AG04449 (cell line): ENCODE results near the gene CBX5.

Source experiments
- CTCF ChIA-PET: fragments of 350-600 bp; formaldehyde crosslinking; extraction: SDS; loops from one replicate; lab custom pipeline; 2021; ENCODE audit warnings: antibody characterized with exemption; lab: Yijun Ruan, JAX
- POLR2A ChIA-PET: fragments of 400-600, 350-600 bp; formaldehyde crosslinking; extraction: SDS; loops from one replicate; lab custom pipeline; 2020; ENCODE audit warnings: antibody characterized with exemption, inconsistent platforms; lab: Yijun Ruan, JAX
- DNase-seq: peaks from one replicate; pipeline ENCODE4 v3.0.0-alpha.2; 2010; ENCODE audit warnings: low read depth, low spot score
- H3K4me3 ChIP-seq: 2 replicates; pipeline ENCODE4 v1.5.1; 2011; ENCODE audit warnings: low read depth, mild to moderate bottlenecking, control low read depth, low read length
- TF ChIP-seq, protein P1 (sequence below): IDR thresholded peaks from one replicate; pipeline ENCODE4 v1.5.1; 2011; ENCODE audit warnings: mild to moderate bottlenecking, moderate library complexity, low read length, control low read depth, inconsistent platforms; ENCODE audit not compliant: insufficient read depth; ENCODE audit errors: missing control alignments

Gene CBX5

GRCh38 chr12:54201001-54201794 is 78.7 kb downstream of the CBX5 start:
- ChIA-PET CTCF (interaction anchor here (0.7 to 28.5 kb wide), 35 partner anchors 4 to 503 kb away, joined by 3 to 908 read pairs (median 4); partner anchors contain the start of genes HOXC10, HOXC4, HOXC5 and HOXC6), POLR2A (interaction anchor here (0.7 to 1.4 kb wide), 8 partner anchors 170 to 220 kb away, joined by 3 to 9 read pairs (median 4); partner anchors contain the start of genes HOXC10 and HOXC8)
- TF ChIP-seq, protein P1, sequence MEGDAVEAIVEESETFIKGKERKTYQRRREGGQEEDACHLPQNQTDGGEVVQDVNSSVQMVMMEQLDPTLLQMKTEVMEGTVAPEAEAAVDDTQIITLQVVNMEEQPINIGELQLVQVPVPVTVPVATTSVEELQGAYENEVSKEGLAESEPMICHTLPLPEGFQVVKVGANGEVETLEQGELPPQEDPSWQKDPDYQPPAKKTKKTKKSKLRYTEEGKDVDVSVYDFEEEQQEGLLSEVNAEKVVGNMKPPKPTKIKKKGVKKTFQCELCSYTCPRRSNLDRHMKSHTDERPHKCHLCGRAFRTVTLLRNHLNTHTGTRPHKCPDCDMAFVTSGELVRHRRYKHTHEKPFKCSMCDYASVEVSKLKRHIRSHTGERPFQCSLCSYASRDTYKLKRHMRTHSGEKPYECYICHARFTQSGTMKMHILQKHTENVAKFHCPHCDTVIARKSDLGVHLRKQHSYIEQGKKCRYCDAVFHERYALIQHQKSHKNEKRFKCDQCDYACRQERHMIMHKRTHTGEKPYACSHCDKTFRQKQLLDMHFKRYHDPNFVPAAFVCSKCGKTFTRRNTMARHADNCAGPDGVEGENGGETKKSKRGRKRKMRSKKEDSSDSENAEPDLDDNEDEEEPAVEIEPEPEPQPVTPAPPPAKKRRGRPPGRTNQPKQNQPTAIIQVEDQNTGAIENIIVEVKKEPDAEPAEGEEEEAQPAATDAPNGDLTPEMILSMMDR = peak; percentile 98
- DNase-seq = no peak
- H3K4me3 ChIP-seq = no peak overlapping the region

- POLR2A ChIA-PET = interaction anchor here (1.4 kb wide), 1 partner anchor 195 kb away, joined by 4 read pairs; no protein-coding TSS in a partner anchor
- CTCF ChIA-PET = interaction anchor here (0.9 to 28.5 kb wide), 21 partner anchors 5 to 498 kb away, joined by 3 to 908 read pairs (median 10); partner anchors contain the start of genes HOXC10, HOXC4, HOXC5 and HOXC6
- no peak for DNase-seq
- TF ChIP-seq, protein P1 = no peak
- no peak overlapping the region for H3K4me3 ChIP-seq
Observed at GRCh38 chr12:54200412-54200811, 79.5 kb downstream of the CBX5 start.

DNA sequence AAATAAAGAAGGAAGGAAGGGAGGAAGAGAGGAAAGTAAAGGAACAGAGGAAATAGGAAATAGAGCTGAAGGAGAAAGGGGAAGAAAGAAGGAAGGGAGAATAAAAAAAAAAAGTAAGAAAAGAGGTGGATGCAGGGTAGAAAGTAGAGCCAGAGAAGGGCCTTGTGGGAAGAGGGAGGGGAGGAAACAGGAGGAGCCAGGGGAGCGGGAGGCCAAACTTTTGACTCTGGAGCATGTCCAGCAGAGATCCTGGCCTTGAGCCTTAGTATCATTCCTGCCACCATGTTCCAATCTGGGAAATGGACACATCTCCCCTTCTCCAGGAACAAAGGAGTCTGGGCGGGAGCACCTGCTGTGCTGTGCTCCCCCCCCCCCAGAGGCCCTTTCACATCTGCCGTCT is 80.0 kb downstream of the CBX5 start:
- TF ChIP-seq, protein P1 = no peak
- CTCF ChIA-PET = interaction anchor here (1.1 to 28.5 kb wide), 13 partner anchors 5 to 223 kb away, joined by 3 to 908 read pairs (median 49); partner anchors contain the start of genes HOXC10, HOXC5, HOXC6 and HOXC8
- POLR2A ChIA-PET = interaction anchor here (1.4 kb wide), 1 partner anchor 194 kb away, joined by 4 read pairs; no protein-coding TSS in a partner anchor
- H3K4me3 ChIP-seq = no peak overlapping the region
- DNase-seq = no peak

DNA sequence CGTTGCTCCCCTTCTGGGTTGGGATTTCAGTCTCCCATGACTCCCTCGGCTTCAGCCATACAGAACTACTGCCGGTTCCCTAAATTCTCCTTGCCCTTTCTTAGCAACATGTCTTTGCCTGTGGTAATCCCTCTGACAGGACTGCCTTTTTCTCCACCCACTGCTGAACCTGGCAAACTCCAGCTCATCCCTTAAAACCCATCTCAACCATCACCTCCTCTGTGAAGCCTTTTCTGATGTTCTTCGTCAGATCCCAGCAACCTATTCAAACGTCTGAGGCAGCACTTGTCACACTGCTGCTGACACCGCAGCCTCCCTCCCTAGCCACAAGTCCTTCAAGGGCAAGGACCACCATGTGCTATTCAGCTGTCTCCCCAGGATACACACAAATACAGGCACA is 80.9 kb downstream of the CBX5 start:
- TF ChIP-seq, protein P1 = no peak
- DNase-seq = no peak
- CTCF ChIA-PET = interaction anchor here (0.7 to 28.5 kb wide), 9 partner anchors 5 to 453 kb away, joined by 3 to 908 read pairs (median 306); partner anchors contain the start of genes HOXC10, HOXC5, HOXC6 and HOXC8
- POLR2A ChIA-PET = interaction anchor here (1.4 kb wide), 1 partner anchor 193 kb away, joined by 4 read pairs; no protein-coding TSS in a partner anchor
- no peak overlapping the region for H3K4me3 ChIP-seq

DNA sequence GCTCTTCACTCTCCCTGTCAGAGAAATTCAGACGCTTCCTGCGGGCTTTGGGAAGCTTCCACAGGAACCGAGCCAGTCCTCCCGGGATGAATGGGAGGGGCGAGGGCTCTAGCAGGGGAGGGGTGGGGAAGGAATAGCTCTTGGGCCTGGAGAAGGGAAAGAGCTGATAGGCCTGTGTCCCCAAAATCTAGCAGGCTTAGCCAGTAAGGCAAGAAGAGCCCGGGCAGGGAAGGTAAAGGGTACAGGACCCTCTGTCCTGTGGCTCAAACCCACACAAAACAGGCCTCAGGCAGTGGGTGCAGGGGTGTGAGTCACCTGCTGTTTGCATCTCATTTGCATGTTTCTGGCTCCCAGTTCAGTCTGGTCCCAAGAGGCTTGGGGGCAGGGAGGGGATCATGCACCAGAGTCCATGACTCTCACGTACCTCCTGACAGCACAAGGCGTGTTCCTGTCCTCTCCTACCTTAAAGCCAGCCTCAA is 82.5 kb downstream of the CBX5 start:
- TF ChIP-seq, protein P1 = no peak
- POLR2A ChIA-PET = interaction anchor here (0.6 to 1.2 kb wide), 3 partner anchors 192 to 206 kb away, joined by 3 to 4 read pairs (median 3); no protein-coding TSS in a partner anchor
- CTCF ChIA-PET = interaction anchor here (0.7 to 28.5 kb wide), 8 partner anchors 8 to 495 kb away, joined by 3 to 908 read pairs (median 249); partner anchors contain the start of genes HOXC10, HOXC5, HOXC6 and HOXC8
- DNase-seq = no peak
- H3K4me3 ChIP-seq = no peak overlapping the region

DNA sequence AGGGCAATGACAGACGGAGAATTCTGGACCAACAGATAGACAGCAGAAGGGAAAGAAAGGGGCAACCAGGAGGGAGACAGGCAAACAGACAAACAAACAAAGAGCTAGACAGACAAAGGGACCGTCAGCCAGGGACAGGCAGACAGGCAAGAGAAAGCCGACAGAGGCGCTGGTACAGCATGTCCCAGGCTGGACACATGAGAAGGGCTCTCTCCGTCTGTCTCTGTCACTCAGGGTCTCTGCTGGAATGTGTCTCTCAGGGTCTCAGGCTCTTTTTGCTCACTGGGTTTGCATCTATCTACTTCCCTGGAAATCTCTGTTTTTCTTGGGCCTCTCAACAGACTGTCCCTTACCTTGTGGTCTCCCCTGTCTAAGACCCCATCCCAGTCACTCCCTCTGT is 82.9 kb downstream of the CBX5 start:
- TF ChIP-seq, protein P1 = no peak
- CTCF ChIA-PET = interaction anchor here (0.7 to 28.5 kb wide), 7 partner anchors 8 to 495 kb away, joined by 3 to 908 read pairs (median 306); partner anchors contain the start of genes HOXC10, HOXC5, HOXC6 and HOXC8
- no peak for DNase-seq
- POLR2A ChIA-PET = interaction anchor here (1.0 to 1.2 kb wide), 2 partner anchors 191 to 206 kb away, joined by 3 read pairs; no protein-coding TSS in a partner anchor
- no peak overlapping the region for H3K4me3 ChIP-seq
